HCT116 (cell line): Measurements from ENCODE around the gene ZBED1.

Experiments used
- YY1 ChIP-seq: IDR thresholded peaks from 2 replicates; pipeline ENCODE4 v1.6.1; 2011; ENCODE audit warnings: low read length, low read depth, moderate library complexity, mild to moderate bottlenecking; ENCODE audit not compliant: insufficient replicate concordance; ENCODE audit errors: extremely low read depth
- TF ChIP-seq, protein P1 (sequence below), 3 experiments: fragments of 200-600 bp in 1 of 3; sonication (generic) in 1 of 3; IDR thresholded peaks in 2 of 3; conservative IDR thresholded peaks in 1 of 3; 2 replicates each; pipeline ENCODE4 v1.5.1; 2012 to 2017; ENCODE audit warnings: low read depth in 2 of 3, low read length in 2 of 3, antibody characterized with exemption in 1 of 3, borderline replicate concordance in 1 of 3, control low read depth in 1 of 3, mild to moderate bottlenecking in 1 of 3, mixed read lengths in 1 of 3, mixed run types in 1 of 3, moderate library complexity in 1 of 3; ENCODE audit not compliant: insufficient read depth in 1 of 3

DNA sequence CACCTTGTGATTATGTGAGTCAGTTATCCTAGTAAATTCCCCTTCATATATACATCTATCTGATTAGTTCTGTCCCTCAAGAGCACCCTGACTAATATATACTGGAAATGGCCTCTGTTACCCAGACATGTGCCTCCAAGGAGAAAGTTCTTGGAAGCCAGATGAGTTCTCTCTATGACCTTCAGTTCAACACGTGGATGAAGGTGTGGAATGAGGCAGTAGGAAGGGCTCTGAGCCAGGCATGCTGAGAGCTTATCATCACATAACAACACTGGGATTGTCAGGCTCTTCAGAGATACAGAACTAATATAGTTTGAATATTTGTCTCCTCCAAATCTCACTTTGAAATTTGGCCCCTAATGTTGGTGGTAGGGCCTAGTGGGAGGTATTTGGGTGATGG is 44.4 kb upstream of the ZBED1 start:
- TF ChIP-seq YY1 = no peak
- TF ChIP-seq, protein P1, sequence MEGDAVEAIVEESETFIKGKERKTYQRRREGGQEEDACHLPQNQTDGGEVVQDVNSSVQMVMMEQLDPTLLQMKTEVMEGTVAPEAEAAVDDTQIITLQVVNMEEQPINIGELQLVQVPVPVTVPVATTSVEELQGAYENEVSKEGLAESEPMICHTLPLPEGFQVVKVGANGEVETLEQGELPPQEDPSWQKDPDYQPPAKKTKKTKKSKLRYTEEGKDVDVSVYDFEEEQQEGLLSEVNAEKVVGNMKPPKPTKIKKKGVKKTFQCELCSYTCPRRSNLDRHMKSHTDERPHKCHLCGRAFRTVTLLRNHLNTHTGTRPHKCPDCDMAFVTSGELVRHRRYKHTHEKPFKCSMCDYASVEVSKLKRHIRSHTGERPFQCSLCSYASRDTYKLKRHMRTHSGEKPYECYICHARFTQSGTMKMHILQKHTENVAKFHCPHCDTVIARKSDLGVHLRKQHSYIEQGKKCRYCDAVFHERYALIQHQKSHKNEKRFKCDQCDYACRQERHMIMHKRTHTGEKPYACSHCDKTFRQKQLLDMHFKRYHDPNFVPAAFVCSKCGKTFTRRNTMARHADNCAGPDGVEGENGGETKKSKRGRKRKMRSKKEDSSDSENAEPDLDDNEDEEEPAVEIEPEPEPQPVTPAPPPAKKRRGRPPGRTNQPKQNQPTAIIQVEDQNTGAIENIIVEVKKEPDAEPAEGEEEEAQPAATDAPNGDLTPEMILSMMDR (IDR thresholded peaks at IDR 0.05 in 2 of 3, conservative IDR thresholded peaks at IDR 0.05 in 1 of 3; ENCODE audit: borderline replicate concordance in 1 of 3, insufficient read depth in 1 of 3, low read depth in 2 of 3, low read length in 2 of 3) = no peak
